A549 (cell line): ENCODE measurements around the gene ANKRD63. TPM values are rescaled to one million over a fixed set of nuclear protein-coding genes. Genes with fewer than 3 reads are reported as not detected.

Source experiments
- ATAC-seq, 2 experiments: fragments of 200-7000 bp in 1 of 2; fragments of >200 bp in 1 of 2; cut with Nextera tagmentation in 1 of 2; cut with Tn5 transposase in 1 of 2; 3 replicates each; pipeline versions ENCODE4 v1.8.0 to v1.9.1; 2018 to 2020; ENCODE audit warnings: mild to moderate bottlenecking in 1 of 2, moderate library complexity in 1 of 2
- CTCF ChIA-PET: fragments of 300-600 bp; sonication (Branson Sonifier 250); formaldehyde crosslinking; extraction: SDS; loops from one replicate; lab custom pipeline; 2021; ENCODE audit warnings: antibody characterized with exemption, inconsistent platforms; lab: Yijun Ruan, JAX
- POLR2A ChIA-PET: fragments of 350-600 bp; formaldehyde crosslinking; extraction: SDS; loops from one replicate; lab custom pipeline; 2021; ENCODE audit warnings: antibody characterized with exemption, inconsistent platforms; lab: Yijun Ruan, JAX
- DNase-seq, 2 experiments: peaks; one replicate each; pipeline versions ENCODE4 v3.0.0 to v3.0.0-alpha.2; 2011 to 2016; ENCODE audit warnings: low read depth in 1 of 2, low spot score in 1 of 2
- FAIRE-seq: peaks from 2 replicates; lab custom pipeline; 2011; peaks lifted over from hg19 to GRCh38; lab: Jason Lieb, UNC
- H3K27ac ChIP-seq, 2 experiments: fragments of >200 bp; sonication (Bioruptor Twin); formaldehyde crosslinking; 3 replicates each; pipeline ENCODE4 v1.5.1; 2016 to 2017
- H3K4me1 ChIP-seq: fragments of >200 bp; sonication (Bioruptor Twin); formaldehyde crosslinking; 3 replicates; pipeline ENCODE4 v1.6.1; 2016
- H3K4me2 ChIP-seq: fragments of >200 bp; sonication (Bioruptor Twin); formaldehyde crosslinking; 3 replicates; pipeline ENCODE4 v1.6.1; 2016
- H3K4me3 ChIP-seq: fragments of >200 bp; sonication (Bioruptor Twin); formaldehyde crosslinking; 3 replicates; pipeline ENCODE4 v1.5.1; 2016
- H3K9me3 ChIP-seq: fragments of >200 bp; sonication (Bioruptor Twin); formaldehyde crosslinking; 3 replicates; pipeline ENCODE4 v1.6.1; 2016
- BHLHE40 ChIP-seq: IDR thresholded peaks from 2 replicates; pipeline ENCODE4 v1.6.1; 2012; ENCODE audit warnings: low read depth, low read length, inconsistent platforms
- CBX2 ChIP-seq: fragments of 200-600 bp; sonication (generic); IDR thresholded peaks from 2 replicates; pipeline ENCODE4 v1.6.1; 2016; ENCODE audit warnings: low read depth, mild to moderate bottlenecking, borderline replicate concordance
- CBX8 ChIP-seq: fragments of 200-600 bp; sonication (generic); IDR thresholded peaks from 2 replicates; pipeline ENCODE4 v1.6.1; 2016
- CEBPB ChIP-seq, 2 experiments: fragments of >200 bp in 1 of 2; sonication (Bioruptor Twin) in 1 of 2; formaldehyde crosslinking in 1 of 2; IDR thresholded peaks; 2 replicates each; pipeline ENCODE4 v1.6.1; 2012 to 2016
- ESRRA ChIP-seq: fragments of 150-350 bp; IDR thresholded peaks from 2 replicates; pipeline ENCODE4 v1.6.1; 2014; ENCODE audit warnings: mild to moderate bottlenecking, low read length, borderline replicate concordance
- HMGXB4 ChIP-seq: fragments of 250-450 bp; sonication (Bioruptor Pico); IDR thresholded peaks from 2 replicates; pipeline ENCODE4 v1.5.0; 2021; ENCODE audit warnings: mild to moderate bottlenecking, moderate library complexity, borderline replicate concordance
- HOXA7 ChIP-seq: fragments of 250-450 bp; sonication (Bioruptor Pico); IDR thresholded peaks from 2 replicates; pipeline ENCODE4 v1.5.0; 2020; ENCODE audit warnings: mild to moderate bottlenecking, moderate library complexity
- KDM1A ChIP-seq: fragments of 200-600 bp; sonication (generic); IDR thresholded peaks from 2 replicates; pipeline ENCODE4 v1.6.1; 2016; ENCODE audit warnings: low read depth, mild to moderate bottlenecking
- KDM5A ChIP-seq: fragments of 200-600 bp; sonication (generic); IDR thresholded peaks from 2 replicates; pipeline ENCODE4 v1.6.1; 2016; ENCODE audit warnings: antibody characterized with exemption, mild to moderate bottlenecking
- MAZ ChIP-seq: fragments of 150-350 bp; IDR thresholded peaks from 2 replicates; pipeline ENCODE4 v1.6.1; 2014; ENCODE audit warnings: antibody characterized with exemption, low read depth, low read length, borderline replicate concordance
- MYC ChIP-seq: IDR thresholded peaks from 2 replicates; pipeline ENCODE4 v1.6.1; 2012; ENCODE audit warnings: mild to moderate bottlenecking, inconsistent platforms, low read length, improper control_type of control experiment, borderline replicate concordance
- NPAS2 ChIP-seq: fragments of 250-450 bp; sonication (Bioruptor Pico); IDR thresholded peaks from 2 replicates; pipeline ENCODE4 v1.8.0; 2022; ENCODE audit warnings: mild to moderate bottlenecking, moderate library complexity, borderline replicate concordance
- RARB ChIP-seq: fragments of 250-450 bp; sonication (Bioruptor Pico); IDR thresholded peaks from 2 replicates; pipeline ENCODE4 v1.8.0; 2021; ENCODE audit warnings: mild to moderate bottlenecking, moderate library complexity
- USF2 ChIP-seq: fragments of 450-650 bp; IDR thresholded peaks from 2 replicates; pipeline ENCODE4 v1.6.1; 2014; ENCODE audit warnings: antibody characterized with exemption
- ZC3H11A ChIP-seq: fragments of 450-650 bp; IDR thresholded peaks from 2 replicates; pipeline ENCODE4 v1.6.1; 2014; ENCODE audit warnings: antibody characterized with exemption, mild to moderate bottlenecking
- ZSCAN20 ChIP-seq: fragments of 250-450 bp; sonication (Bioruptor Pico); IDR thresholded peaks from 2 replicates; pipeline ENCODE4 v1.8.0; 2022; ENCODE audit warnings: mild to moderate bottlenecking, moderate library complexity
- WGBS: methylation state at CpG from one replicate; pipeline ENCODE4 v1.1.6; 2017; ENCODE audit errors: missing lambda C conversion rate; 5-methylcytosine and 5-hydroxymethylcytosine counted together
- polyA plus RNA-seq, 4 experiments: library from polyadenylated mRNA; depleted of rRNA in 3 of 4; stranded (reverse); fragments of >200 nt; fragmentation: RNase III in 1 of 4; extraction: RNeasy Plus Mini Kit Qiagen cat#74134 plus additional on column Dnase treatment in 1 of 4; gene quantifications; 2 replicates in 3 of 4; 3 replicates in 1 of 4; pipeline ENCODE4 v1.2.3, GENCODE V29; 2011 to 2017
- TF ChIP-seq, protein P1 (sequence below): IDR thresholded peaks from 2 replicates; pipeline ENCODE4 v1.6.1; 2012
- TF ChIP-seq, protein P2 (sequence below): fragments of 200-600 bp; sonication (generic); IDR thresholded peaks from 2 replicates; pipeline ENCODE4 v1.6.1; 2016; ENCODE audit warnings: antibody characterized with exemption, mild to moderate bottlenecking, moderate library complexity
- TF ChIP-seq, protein P3 (sequence below): fragments of >200 bp; sonication (Bioruptor Twin); formaldehyde crosslinking; IDR thresholded peaks from 2 replicates; pipeline ENCODE4 v1.6.1; 2016
- TF ChIP-seq, protein P4 (sequence below): fragments of 150-350 bp; IDR thresholded peaks from 2 replicates; pipeline ENCODE4 v1.6.1; 2014; ENCODE audit warnings: low read depth, mild to moderate bottlenecking, low read length

The ANKRD63 gene
- polyA plus RNA-seq, 2 of the 4 experiments (the other 2 are of a cell fraction), result 0.25 TPM; not detected in 1

DNA sequence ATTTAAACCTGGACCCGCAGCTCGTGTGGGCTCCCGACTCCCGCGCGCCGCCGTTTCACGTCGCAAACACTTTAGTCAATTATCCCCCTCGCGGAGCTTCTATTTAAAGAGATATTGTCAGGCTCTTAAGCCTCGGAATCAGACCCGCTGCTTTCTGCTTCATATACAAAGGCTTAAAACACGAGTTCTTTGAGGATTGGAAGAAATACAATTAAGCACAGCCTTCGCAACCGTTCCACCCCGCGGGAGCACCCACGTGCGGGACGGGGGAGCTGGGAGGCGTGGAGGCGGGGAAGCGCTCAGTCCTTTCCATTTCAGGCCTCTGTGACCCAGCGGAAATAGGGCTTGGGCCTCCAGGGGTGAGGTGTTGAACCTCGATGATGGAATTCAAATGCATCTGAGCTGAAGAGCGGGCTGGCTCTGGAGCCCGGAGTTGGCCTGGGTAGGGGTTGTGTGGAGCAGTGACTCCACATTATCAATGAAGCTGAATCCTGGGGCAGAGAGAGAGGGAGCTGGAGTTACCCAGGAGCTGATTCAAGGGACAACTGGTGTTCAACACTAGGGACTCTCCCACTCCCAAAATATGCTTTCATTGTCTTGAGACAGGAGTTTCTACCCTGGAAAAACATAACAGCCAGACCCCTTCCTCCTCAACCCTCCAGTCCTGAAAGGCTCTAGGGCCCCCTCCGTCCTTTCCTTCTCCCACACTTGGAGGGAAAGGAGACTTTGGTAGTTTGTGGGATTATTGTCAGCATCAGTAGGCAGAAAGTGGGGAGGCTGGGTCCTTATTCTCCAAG is 2.4 kb downstream of the ANKRD63 start:
- H3K27ac ChIP-seq, result no peak overlapping the region
- peaks cover 2% of the 10 kb centered on the region; the same call in 1 of the 3 replicates for H3K4me1 ChIP-seq
- no peak for DNase-seq
- WGBS, result 94% methylated on average over 30 of the region's 30 CpGs
- ATAC-seq, result no peak
- POLR2A ChIA-PET, result interaction anchor here (0.7 kb wide), 1 partner anchor 58 kb away, joined by 3 read pairs; no protein-coding TSS in a partner anchor
- TF ChIP-seq, protein P1, sequence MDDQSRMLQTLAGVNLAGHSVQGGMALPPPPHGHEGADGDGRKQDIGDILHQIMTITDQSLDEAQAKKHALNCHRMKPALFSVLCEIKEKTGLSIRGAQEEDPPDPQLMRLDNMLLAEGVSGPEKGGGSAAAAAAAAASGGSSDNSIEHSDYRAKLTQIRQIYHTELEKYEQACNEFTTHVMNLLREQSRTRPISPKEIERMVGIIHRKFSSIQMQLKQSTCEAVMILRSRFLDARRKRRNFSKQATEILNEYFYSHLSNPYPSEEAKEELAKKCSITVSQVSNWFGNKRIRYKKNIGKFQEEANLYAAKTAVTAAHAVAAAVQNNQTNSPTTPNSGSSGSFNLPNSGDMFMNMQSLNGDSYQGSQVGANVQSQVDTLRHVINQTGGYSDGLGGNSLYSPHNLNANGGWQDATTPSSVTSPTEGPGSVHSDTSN, result no peak
- no peak for TF ChIP-seq CBX2
- TF ChIP-seq RARB (CRISPR knock-in tag), result no peak
- TF ChIP-seq CBX8, result no peak
- TF ChIP-seq KDM5A, result no peak
- TF ChIP-seq, protein P2, sequence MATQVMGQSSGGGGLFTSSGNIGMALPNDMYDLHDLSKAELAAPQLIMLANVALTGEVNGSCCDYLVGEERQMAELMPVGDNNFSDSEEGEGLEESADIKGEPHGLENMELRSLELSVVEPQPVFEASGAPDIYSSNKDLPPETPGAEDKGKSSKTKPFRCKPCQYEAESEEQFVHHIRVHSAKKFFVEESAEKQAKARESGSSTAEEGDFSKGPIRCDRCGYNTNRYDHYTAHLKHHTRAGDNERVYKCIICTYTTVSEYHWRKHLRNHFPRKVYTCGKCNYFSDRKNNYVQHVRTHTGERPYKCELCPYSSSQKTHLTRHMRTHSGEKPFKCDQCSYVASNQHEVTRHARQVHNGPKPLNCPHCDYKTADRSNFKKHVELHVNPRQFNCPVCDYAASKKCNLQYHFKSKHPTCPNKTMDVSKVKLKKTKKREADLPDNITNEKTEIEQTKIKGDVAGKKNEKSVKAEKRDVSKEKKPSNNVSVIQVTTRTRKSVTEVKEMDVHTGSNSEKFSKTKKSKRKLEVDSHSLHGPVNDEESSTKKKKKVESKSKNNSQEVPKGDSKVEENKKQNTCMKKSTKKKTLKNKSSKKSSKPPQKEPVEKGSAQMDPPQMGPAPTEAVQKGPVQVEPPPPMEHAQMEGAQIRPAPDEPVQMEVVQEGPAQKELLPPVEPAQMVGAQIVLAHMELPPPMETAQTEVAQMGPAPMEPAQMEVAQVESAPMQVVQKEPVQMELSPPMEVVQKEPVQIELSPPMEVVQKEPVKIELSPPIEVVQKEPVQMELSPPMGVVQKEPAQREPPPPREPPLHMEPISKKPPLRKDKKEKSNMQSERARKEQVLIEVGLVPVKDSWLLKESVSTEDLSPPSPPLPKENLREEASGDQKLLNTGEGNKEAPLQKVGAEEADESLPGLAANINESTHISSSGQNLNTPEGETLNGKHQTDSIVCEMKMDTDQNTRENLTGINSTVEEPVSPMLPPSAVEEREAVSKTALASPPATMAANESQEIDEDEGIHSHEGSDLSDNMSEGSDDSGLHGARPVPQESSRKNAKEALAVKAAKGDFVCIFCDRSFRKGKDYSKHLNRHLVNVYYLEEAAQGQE, result no peak
- TF ChIP-seq NPAS2 (CRISPR knock-in tag), result no peak
- no peak for TF ChIP-seq CEBPB (IDR thresholded peaks at IDR 0.05)
- TF ChIP-seq MYC, result no peak
- TF ChIP-seq, protein P3, sequence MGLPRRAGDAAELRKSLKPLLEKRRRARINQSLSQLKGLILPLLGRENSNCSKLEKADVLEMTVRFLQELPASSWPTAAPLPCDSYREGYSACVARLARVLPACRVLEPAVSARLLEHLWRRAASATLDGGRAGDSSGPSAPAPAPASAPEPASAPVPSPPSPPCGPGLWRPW, result no peak
- TF ChIP-seq, protein P4, sequence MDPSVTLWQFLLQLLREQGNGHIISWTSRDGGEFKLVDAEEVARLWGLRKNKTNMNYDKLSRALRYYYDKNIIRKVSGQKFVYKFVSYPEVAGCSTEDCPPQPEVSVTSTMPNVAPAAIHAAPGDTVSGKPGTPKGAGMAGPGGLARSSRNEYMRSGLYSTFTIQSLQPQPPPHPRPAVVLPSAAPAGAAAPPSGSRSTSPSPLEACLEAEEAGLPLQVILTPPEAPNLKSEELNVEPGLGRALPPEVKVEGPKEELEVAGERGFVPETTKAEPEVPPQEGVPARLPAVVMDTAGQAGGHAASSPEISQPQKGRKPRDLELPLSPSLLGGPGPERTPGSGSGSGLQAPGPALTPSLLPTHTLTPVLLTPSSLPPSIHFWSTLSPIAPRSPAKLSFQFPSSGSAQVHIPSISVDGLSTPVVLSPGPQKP, result no peak
- no peak for TF ChIP-seq HMGXB4
- no peak for TF ChIP-seq USF2
- TF ChIP-seq ZC3H11A, result no peak
- TF ChIP-seq BHLHE40, result no peak
- no peak for TF ChIP-seq KDM1A
- TF ChIP-seq ZSCAN20 (CRISPR knock-in tag), result no peak
- TF ChIP-seq HOXA7 (CRISPR knock-in tag), result no peak
- TF ChIP-seq ESRRA, result no peak
- no peak for TF ChIP-seq MAZ
- no peak overlapping the region for H3K4me2 ChIP-seq
- FAIRE-seq, result no peak
- no peak overlapping the region for H3K4me3 ChIP-seq
- CTCF ChIA-PET, result interaction anchor here (0.6 to 19.7 kb wide), 21 partner anchors 9 to 237 kb away, joined by 3 to 658 read pairs (median 6); partner anchors contain the start of genes BAHD1, CCDC9B, KNSTRN and PAK6
- no peaks in the 10 kb centered on the region for H3K9me3 ChIP-seq
